Coronary artery (tissue), 2 donors: Measurements from ENCODE around the gene BMP4.

Source experiments
- DNase-seq: peaks from one replicate; pipeline ENCODE4 v3.0.0-alpha.2; 2017; ENCODE audit warnings: low spot score
- H3K27ac ChIP-seq, 2 donors: fragments of 200-600 bp; sonication (generic); one replicate each; pipeline ENCODE4 v1.5.1; 2016 to 2019
- H3K4me3 ChIP-seq: fragments of 200-600 bp; sonication (generic); 2 replicates; pipeline ENCODE4 v1.5.1; 2016; ENCODE audit warnings: mild to moderate bottlenecking, moderate library complexity
- CTCF ChIP-seq: fragments of 200-600 bp; sonication (generic); IDR thresholded peaks from one replicate; pipeline ENCODE4 v1.5.1; 2019; ENCODE audit warnings: antibody characterized with exemption

Gene BMP4

GRCh38 chr14:53964249-53964648, 7.6 kb upstream of the BMP4 start:
- DNase-seq = no peak
- TF ChIP-seq CTCF = no peak
- Histone ChIP-seq H3K4me3 (no peak overlapping the region), H3K27ac (no peak overlapping the region)

- peak; percentile 69 for TF ChIP-seq CTCF
- no peak for DNase-seq
- Histone ChIP-seq H3K27ac (peak overlapping the region in 1 of 2 donors; percentile 3), H3K4me3 (peak overlapping the region; percentile 72)
These were observed 6.9 kb upstream of the BMP4 start for GRCh38 chr14:53963320-53964227.

- Histone ChIP-seq H3K27ac (no peak overlapping the region), H3K4me3 (peak overlapping the region; percentile 72)
- DNase-seq = no peak
- no peak for TF ChIP-seq CTCF
These were observed 6.3 kb upstream of the BMP4 start for GRCh38 chr14:53962953-53963319.

- Histone ChIP-seq H3K4me3 (no peak overlapping the region), H3K27ac (no peak overlapping the region)
- TF ChIP-seq CTCF = no peak
- DNase-seq = no peak
These were observed 2.0 kb upstream of the BMP4 start for GRCh38 chr14:53958628-53959027.

GRCh38 chr14:53957739-53958138, 1.1 kb upstream of the BMP4 start:
- TF ChIP-seq CTCF = no peak
- Histone ChIP-seq H3K27ac (no peak overlapping the region), H3K4me3 (no peak overlapping the region)
- DNase-seq = no peak

- DNase-seq = peak; percentile 86
- Histone ChIP-seq H3K4me3 (peak overlapping the region; percentile 88), H3K27ac (peak overlapping the region; percentile 55 to 97)
- no peak for TF ChIP-seq CTCF
These were observed 776 bp downstream of the BMP4 start for GRCh38 chr14:53955671-53956426.

GRCh38 chr14:53955229-53955556, 1.4 kb downstream of the BMP4 start:
- TF ChIP-seq CTCF = no peak
- peak overlapping the region; percentile 88 for H3K4me3 ChIP-seq
- peak overlapping the region; percentile 55 to 97 for H3K27ac ChIP-seq
- no peak for DNase-seq
